ENCODE measurements around the gene TCL1A. TPM values are rescaled to one million over a fixed set of nuclear protein-coding genes. Genes with fewer than 3 reads are reported as not detected.

TCL1A gene
- total RNA-seq, 4 donors from 2014 or later: 3.7 to 19.5 TPM; not detected in 2

DNA sequence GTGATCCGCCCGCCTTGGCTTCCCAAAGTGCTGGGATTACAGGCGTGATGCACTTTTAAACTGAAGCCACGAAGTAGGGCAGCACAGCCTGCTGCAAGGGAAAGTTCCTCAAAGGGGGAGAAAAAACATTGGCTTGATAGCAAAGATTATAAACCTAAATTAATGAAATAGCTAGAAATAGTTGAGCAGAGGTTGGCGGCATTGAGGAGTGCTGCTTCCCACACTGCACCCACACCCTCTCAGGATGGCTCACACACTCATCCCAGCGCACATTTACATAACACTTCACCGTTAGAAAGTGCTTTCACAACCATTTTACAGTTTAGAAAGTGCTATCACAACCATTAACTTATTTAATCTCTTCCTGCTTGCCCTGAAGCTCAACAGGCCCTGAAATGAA, 44.4 kb upstream of the TCL1A start:
- 71 to 74% methylated on average over 7 of the region's 7 CpGs for WGBS, 2 donors (ENCODE audit: low coverage in 1 of 2)
- TF ChIP-seq POLR2AphosphoS5 (IDR thresholded peaks at IDR 0.05) (no peak), EP300 (IDR thresholded peaks at IDR 0.05; ENCODE audit: low read depth) (no peak)
- H3K4me1 ChIP-seq: no peaks in the 10 kb centered on the region
- H3K36me3 ChIP-seq: no peaks in the 10 kb centered on the region
- intact Hi-C loops (cut with DNase I; ENCODE audit: low total_unique reads): no loop called here
- H3K27ac ChIP-seq: no peak overlapping the region
- in situ Hi-C loops (cut with MboI; ENCODE audit: low pct_ligation_motif_present in 1 of 4, low pct_unique_long_range_greater_than_20kb in 1 of 4, low sequenced_read_pairs in 3 of 4): no loop called here
- no peak overlapping the region for H3K4me3 ChIP-seq
- H3K27me3 ChIP-seq: no peaks in the 10 kb centered on the region
- H3K9me3 ChIP-seq: no peaks in the 10 kb centered on the region
- no peak for DNase-seq

DNA sequence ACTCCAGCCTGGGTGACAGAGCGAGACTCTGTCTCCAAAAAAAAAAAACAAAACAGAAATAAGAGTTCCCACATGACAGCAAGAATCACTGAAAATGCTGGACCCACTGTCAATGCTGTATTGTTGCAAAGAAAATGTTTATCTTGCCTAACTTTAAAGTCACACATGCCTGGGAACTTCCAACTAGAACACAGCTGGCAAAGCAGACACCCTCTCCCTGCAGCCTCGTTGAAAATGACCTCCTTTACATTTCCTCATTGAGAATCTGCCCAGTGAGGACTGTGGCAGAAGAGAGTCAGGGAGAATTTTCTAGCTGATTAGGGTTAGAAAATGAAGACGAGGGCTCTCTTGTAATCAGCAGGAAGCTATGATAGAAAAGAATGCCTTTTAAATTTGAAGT, 42.8 kb upstream of the TCL1A start:
- no peak for DNase-seq
- no peaks in the 10 kb centered on the region for H3K27me3 ChIP-seq
- H3K4me3 ChIP-seq: no peak overlapping the region
- H3K9me3 ChIP-seq: no peaks in the 10 kb centered on the region
- H3K27ac ChIP-seq: no peak overlapping the region
- intact Hi-C loops (cut with DNase I; ENCODE audit: low total_unique reads) (no loop called here), in situ Hi-C loops (cut with MboI; ENCODE audit: low pct_ligation_motif_present in 1 of 4, low pct_unique_long_range_greater_than_20kb in 1 of 4, low sequenced_read_pairs in 3 of 4) (no loop called here)
- H3K4me1 ChIP-seq: no peaks in the 10 kb centered on the region
- no peaks in the 10 kb centered on the region for H3K36me3 ChIP-seq
- WGBS, 2 donors (ENCODE audit: low coverage in 1 of 2): 39 to 50% methylated on average over 3 of the region's 3 CpGs
- TF ChIP-seq POLR2A (IDR thresholded peaks at IDR 0.05): no peak
- TF ChIP-seq POLR2AphosphoS5 (IDR thresholded peaks at IDR 0.05): no peak
- TF ChIP-seq, protein P1, sequence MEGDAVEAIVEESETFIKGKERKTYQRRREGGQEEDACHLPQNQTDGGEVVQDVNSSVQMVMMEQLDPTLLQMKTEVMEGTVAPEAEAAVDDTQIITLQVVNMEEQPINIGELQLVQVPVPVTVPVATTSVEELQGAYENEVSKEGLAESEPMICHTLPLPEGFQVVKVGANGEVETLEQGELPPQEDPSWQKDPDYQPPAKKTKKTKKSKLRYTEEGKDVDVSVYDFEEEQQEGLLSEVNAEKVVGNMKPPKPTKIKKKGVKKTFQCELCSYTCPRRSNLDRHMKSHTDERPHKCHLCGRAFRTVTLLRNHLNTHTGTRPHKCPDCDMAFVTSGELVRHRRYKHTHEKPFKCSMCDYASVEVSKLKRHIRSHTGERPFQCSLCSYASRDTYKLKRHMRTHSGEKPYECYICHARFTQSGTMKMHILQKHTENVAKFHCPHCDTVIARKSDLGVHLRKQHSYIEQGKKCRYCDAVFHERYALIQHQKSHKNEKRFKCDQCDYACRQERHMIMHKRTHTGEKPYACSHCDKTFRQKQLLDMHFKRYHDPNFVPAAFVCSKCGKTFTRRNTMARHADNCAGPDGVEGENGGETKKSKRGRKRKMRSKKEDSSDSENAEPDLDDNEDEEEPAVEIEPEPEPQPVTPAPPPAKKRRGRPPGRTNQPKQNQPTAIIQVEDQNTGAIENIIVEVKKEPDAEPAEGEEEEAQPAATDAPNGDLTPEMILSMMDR (IDR thresholded peaks at IDR 0.05): no peak
- no peak for TF ChIP-seq EP300 (IDR thresholded peaks at IDR 0.05; ENCODE audit: low read depth)

DNA sequence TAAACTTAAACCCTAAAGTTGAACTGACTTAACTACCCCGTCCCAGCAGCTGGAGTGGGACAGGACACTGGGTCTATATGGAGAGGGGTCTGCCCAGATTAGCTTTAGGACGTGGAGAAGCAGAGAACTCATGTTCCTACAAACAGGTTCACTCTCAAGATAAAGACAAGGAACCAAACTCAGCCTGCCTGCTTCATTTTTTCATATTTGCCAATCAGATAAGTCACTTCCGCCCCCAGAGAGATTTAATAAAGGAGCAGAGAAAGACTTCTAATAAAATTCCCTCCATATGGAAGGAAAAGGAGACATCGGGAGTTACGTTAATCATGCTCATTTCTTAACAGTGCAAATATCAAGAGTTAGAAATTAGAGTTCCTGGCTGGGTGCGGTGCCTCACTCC, 42.2 kb upstream of the TCL1A start:
- H3K4me3 ChIP-seq: no peak overlapping the region
- no peaks in the 10 kb centered on the region for H3K4me1 ChIP-seq
- no peaks in the 10 kb centered on the region for H3K27me3 ChIP-seq
- H3K9me3 ChIP-seq: no peaks in the 10 kb centered on the region
- H3K36me3 ChIP-seq: no peaks in the 10 kb centered on the region
- H3K27ac ChIP-seq: no peak overlapping the region
- no peak for DNase-seq
- TF ChIP-seq POLR2A (IDR thresholded peaks at IDR 0.05): no peak
- TF ChIP-seq, protein P1 (IDR thresholded peaks at IDR 0.05): no peak
- no peak for TF ChIP-seq EP300 (IDR thresholded peaks at IDR 0.05; ENCODE audit: low read depth)
- no peak for TF ChIP-seq POLR2AphosphoS5 (IDR thresholded peaks at IDR 0.05)
- intact Hi-C loops (cut with DNase I; ENCODE audit: low total_unique reads) (no loop called here), in situ Hi-C loops (cut with MboI; ENCODE audit: low pct_ligation_motif_present in 1 of 4, low pct_unique_long_range_greater_than_20kb in 1 of 4, low sequenced_read_pairs in 3 of 4) (no loop called here)
- WGBS, 2 donors (ENCODE audit: low coverage in 1 of 2): 74 to 100% methylated on average over 1 to 6 of the region's 6 CpGs

GRCh38 chr14:95741781-95742180, 27.9 kb upstream of the TCL1A start:
- in situ Hi-C loops (cut with MboI; ENCODE audit: low pct_ligation_motif_present in 1 of 4, low pct_unique_long_range_greater_than_20kb in 1 of 4, low sequenced_read_pairs in 3 of 4): no loop called here
- no peak for TF ChIP-seq POLR2A (IDR thresholded peaks at IDR 0.05)
- no peak for TF ChIP-seq EP300 (IDR thresholded peaks at IDR 0.05; ENCODE audit: low read depth)
- TF ChIP-seq, protein P1 (IDR thresholded peaks at IDR 0.05): no peak
- TF ChIP-seq POLR2AphosphoS5 (IDR thresholded peaks at IDR 0.05): no peak

GRCh38 chr14:95741038-95741490, 27.1 kb upstream of the TCL1A start:
- WGBS, 2 donors (ENCODE audit: low coverage in 1 of 2): 24% methylated on average over 5 of the region's 5 CpGs; no CpG with 5 or more reads in 1 of the 2 donors
- in situ Hi-C loops (cut with MboI; ENCODE audit: low pct_ligation_motif_present in 1 of 4, low pct_unique_long_range_greater_than_20kb in 1 of 4, low sequenced_read_pairs in 3 of 4): no loop called here
- intact Hi-C loops (cut with DNase I; ENCODE audit: low total_unique reads): no loop called here
- no peak overlapping the region for H3K4me3 ChIP-seq
- H3K27ac ChIP-seq: no peak overlapping the region
- H3K36me3 ChIP-seq: no peaks in the 10 kb centered on the region
- no peaks in the 10 kb centered on the region for H3K4me1 ChIP-seq
- no peaks in the 10 kb centered on the region for H3K9me3 ChIP-seq
- no peaks in the 10 kb centered on the region for H3K27me3 ChIP-seq
- TF ChIP-seq, protein P1 (IDR thresholded peaks at IDR 0.05): no peak
- TF ChIP-seq EP300 (IDR thresholded peaks at IDR 0.05; ENCODE audit: low read depth) (no peak), POLR2AphosphoS5 (IDR thresholded peaks at IDR 0.05) (no peak), POLR2A (IDR thresholded peaks at IDR 0.05) (no peak)
- DNase-seq: no peak

More at GRCh38 chr14:95741781-95742180, 27.9 kb upstream of the TCL1A start:
- Histone ChIP-seq H3K27ac (no peak overlapping the region), H3K4me1 (no peaks in the 10 kb centered on the region), H3K36me3 (no peaks in the 10 kb centered on the region), H3K4me3 (no peak overlapping the region), H3K27me3 (no peaks in the 10 kb centered on the region), H3K9me3 (no peaks in the 10 kb centered on the region)
- WGBS, 2 donors (ENCODE audit: low coverage in 1 of 2): 88% methylated on average over 4 of the region's 4 CpGs; no CpG with 5 or more reads in 1 of the 2 donors
- DNase-seq: no peak
- intact Hi-C loops (cut with DNase I; ENCODE audit: low total_unique reads): no loop called here

Data from transverse colon (tissue), 4 donors.